Ishikawa (cell line): ENCODE results near the gene ASPSCR1.

Experiments used
- CEBPB ChIP-seq: IDR thresholded peaks from 2 replicates; pipeline ENCODE4 v1.6.1; 2012
- CREB1 ChIP-seq: IDR thresholded peaks from 2 replicates; pipeline ENCODE4 v1.6.1; 2012; ENCODE audit warnings: low read depth
- EGR1 ChIP-seq: IDR thresholded peaks from 2 replicates; pipeline ENCODE4 v1.6.1; 2012
- EP300 ChIP-seq: IDR thresholded peaks from 2 replicates; pipeline ENCODE4 v1.6.1; 2012; ENCODE audit warnings: borderline replicate concordance
- FOXM1 ChIP-seq: IDR thresholded peaks from 2 replicates; pipeline ENCODE4 v1.6.1; 2012; ENCODE audit warnings: low read depth, borderline replicate concordance
- NFIC ChIP-seq: IDR thresholded peaks from 2 replicates; pipeline ENCODE4 v1.6.1; 2012
- RAD21 ChIP-seq: IDR thresholded peaks from 2 replicates; pipeline ENCODE4 v1.6.1; 2012; ENCODE audit warnings: low read depth
- TAF1 ChIP-seq: IDR thresholded peaks from 2 replicates; pipeline ENCODE4 v1.6.1; 2012; ENCODE audit warnings: low read depth, mild to moderate bottlenecking
- TCF12 ChIP-seq: IDR thresholded peaks from 2 replicates; pipeline ENCODE4 v1.6.1; 2012; ENCODE audit warnings: low read depth
- TEAD4 ChIP-seq: IDR thresholded peaks from 2 replicates; pipeline ENCODE4 v1.6.1; 2012
- YY1 ChIP-seq: IDR thresholded peaks from 2 replicates; pipeline ENCODE4 v1.6.1; 2012; ENCODE audit warnings: low read depth
- TF ChIP-seq, protein P1 (sequence below): IDR thresholded peaks from 2 replicates; pipeline ENCODE4 v1.6.1; 2012
- TF ChIP-seq, protein P2 (sequence below): IDR thresholded peaks from 2 replicates; pipeline ENCODE4 v1.6.1; 2012; ENCODE audit warnings: low read depth, mild to moderate bottlenecking
- TF ChIP-seq, protein P3 (sequence below): IDR thresholded peaks from 2 replicates; pipeline ENCODE4 v1.6.1; 2012

DNA sequence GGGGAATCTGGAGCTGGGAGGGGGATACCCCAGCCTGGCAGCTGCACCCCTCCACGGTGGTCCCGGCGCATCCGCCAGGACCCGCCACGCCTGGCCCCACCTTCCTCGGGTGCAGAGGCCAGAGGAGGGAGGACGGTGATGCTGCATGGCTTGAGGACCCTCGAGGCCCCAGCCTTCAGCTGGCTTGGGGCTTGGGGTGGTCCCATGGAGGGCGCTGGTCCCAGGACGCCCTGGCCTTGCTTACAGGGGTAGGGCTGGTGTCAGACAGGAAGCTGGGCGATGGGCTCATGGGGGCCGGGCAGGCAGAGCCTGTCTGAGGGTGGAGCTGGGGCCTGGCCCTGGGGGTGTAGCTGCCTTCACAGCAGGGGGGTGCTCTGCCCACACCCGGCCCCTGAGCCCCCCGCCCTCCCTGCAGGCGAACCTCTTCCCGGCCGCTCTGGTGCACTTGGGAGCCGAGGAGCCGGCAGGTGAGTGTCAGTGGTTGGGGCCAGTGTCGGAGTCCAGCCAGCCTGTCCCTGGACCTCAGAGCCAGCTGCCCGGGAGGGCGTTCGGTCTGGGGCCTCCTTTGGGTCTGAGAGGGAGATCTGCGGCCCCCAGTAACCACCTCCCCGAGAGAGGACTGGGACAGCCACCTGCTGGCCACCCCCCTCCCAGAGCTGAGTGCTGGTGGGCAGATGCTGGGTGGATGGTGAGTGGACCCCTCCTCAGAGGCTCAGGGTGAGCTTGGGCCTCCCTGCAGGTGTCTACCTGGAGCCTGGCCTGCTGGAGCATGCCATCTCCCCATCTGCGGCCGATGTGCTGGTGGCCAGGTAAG lies 38.8 kb downstream of the ASPSCR1 start:
- TF ChIP-seq TEAD4 (no peak), YY1 (no peak), EP300 (no peak), TAF1 (no peak), RAD21 (no peak), CEBPB (no peak), EGR1 (no peak), NFIC (no peak), CREB1 (no peak), TCF12 (no peak), FOXM1 (no peak)
- TF ChIP-seq, protein P1, sequence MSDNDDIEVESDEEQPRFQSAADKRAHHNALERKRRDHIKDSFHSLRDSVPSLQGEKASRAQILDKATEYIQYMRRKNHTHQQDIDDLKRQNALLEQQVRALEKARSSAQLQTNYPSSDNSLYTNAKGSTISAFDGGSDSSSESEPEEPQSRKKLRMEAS: no peak
- TF ChIP-seq, protein P2, sequence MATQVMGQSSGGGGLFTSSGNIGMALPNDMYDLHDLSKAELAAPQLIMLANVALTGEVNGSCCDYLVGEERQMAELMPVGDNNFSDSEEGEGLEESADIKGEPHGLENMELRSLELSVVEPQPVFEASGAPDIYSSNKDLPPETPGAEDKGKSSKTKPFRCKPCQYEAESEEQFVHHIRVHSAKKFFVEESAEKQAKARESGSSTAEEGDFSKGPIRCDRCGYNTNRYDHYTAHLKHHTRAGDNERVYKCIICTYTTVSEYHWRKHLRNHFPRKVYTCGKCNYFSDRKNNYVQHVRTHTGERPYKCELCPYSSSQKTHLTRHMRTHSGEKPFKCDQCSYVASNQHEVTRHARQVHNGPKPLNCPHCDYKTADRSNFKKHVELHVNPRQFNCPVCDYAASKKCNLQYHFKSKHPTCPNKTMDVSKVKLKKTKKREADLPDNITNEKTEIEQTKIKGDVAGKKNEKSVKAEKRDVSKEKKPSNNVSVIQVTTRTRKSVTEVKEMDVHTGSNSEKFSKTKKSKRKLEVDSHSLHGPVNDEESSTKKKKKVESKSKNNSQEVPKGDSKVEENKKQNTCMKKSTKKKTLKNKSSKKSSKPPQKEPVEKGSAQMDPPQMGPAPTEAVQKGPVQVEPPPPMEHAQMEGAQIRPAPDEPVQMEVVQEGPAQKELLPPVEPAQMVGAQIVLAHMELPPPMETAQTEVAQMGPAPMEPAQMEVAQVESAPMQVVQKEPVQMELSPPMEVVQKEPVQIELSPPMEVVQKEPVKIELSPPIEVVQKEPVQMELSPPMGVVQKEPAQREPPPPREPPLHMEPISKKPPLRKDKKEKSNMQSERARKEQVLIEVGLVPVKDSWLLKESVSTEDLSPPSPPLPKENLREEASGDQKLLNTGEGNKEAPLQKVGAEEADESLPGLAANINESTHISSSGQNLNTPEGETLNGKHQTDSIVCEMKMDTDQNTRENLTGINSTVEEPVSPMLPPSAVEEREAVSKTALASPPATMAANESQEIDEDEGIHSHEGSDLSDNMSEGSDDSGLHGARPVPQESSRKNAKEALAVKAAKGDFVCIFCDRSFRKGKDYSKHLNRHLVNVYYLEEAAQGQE: no peak
- TF ChIP-seq, protein P3, sequence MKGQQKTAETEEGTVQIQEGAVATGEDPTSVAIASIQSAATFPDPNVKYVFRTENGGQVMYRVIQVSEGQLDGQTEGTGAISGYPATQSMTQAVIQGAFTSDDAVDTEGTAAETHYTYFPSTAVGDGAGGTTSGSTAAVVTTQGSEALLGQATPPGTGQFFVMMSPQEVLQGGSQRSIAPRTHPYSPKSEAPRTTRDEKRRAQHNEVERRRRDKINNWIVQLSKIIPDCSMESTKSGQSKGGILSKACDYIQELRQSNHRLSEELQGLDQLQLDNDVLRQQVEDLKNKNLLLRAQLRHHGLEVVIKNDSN: no peak
